Measurements from ENCODE around the gene IGDCC3.

IGDCC3 gene

GRCh38 chr15:65374821-65375401, 2.9 kb downstream of the IGDCC3 start:
- Histone ChIP-seq H3K79me2 (ENCODE audit: insufficient read depth, low read depth) (no peaks in the 10 kb centered on the region), H3K36me3 (ENCODE audit: insufficient read depth) (no peaks in the 10 kb centered on the region), H3K27ac (no peak overlapping the region), H3K4me1 (ENCODE audit: low read depth, poor library complexity, severe bottlenecking) (no peaks in the 10 kb centered on the region), H4K20me1 (ENCODE audit: insufficient read depth) (no peaks in the 10 kb centered on the region), H3K4me2 (no peak overlapping the region), H3K4me3 (IDR thresholded peaks at IDR 0.05; ENCODE audit: insufficient read depth, low read depth, low read length) (no peak overlapping the region), H3K9ac (no peak overlapping the region), H2AFZ (ENCODE audit: low read depth) (no peak overlapping the region), H3K27me3 (ENCODE audit: insufficient read depth, low read depth) (peaks cover 41% of the 10 kb centered on the region)
- no peak for TF ChIP-seq CTCF (conservative IDR thresholded peaks at IDR 0.05; ENCODE audit: low read depth, low read length)

GRCh38 chr15:65374334-65374733, 3.5 kb downstream of the IGDCC3 start:
- no peak for TF ChIP-seq CTCF (conservative IDR thresholded peaks at IDR 0.05; ENCODE audit: low read depth, low read length)
- no peaks in the 10 kb centered on the region for H4K20me1 ChIP-seq (ENCODE audit: insufficient read depth)
- H3K4me1 ChIP-seq (ENCODE audit: low read depth, poor library complexity, severe bottlenecking): no peaks in the 10 kb centered on the region
- peaks cover 41% of the 10 kb centered on the region for H3K27me3 ChIP-seq (ENCODE audit: insufficient read depth, low read depth)
- no peak overlapping the region for H2AFZ ChIP-seq (ENCODE audit: low read depth)
- H3K79me2 ChIP-seq (ENCODE audit: insufficient read depth, low read depth): no peaks in the 10 kb centered on the region
- H3K36me3 ChIP-seq (ENCODE audit: insufficient read depth): no peaks in the 10 kb centered on the region
- no peak overlapping the region for H3K4me2 ChIP-seq
- no peak overlapping the region for H3K27ac ChIP-seq
- H3K4me3 ChIP-seq (IDR thresholded peaks at IDR 0.05; ENCODE audit: insufficient read depth, low read depth, low read length): no peak overlapping the region
- no peak overlapping the region for H3K9ac ChIP-seq

GRCh38 chr15:65373163-65373651, 4.6 kb downstream of the IGDCC3 start:
- H3K4me3 ChIP-seq (IDR thresholded peaks at IDR 0.05; ENCODE audit: insufficient read depth, low read depth, low read length): no peak overlapping the region
- no peaks in the 10 kb centered on the region for H4K20me1 ChIP-seq (ENCODE audit: insufficient read depth)
- no peak overlapping the region for H2AFZ ChIP-seq (ENCODE audit: low read depth)
- H3K27ac ChIP-seq: no peak overlapping the region
- no peaks in the 10 kb centered on the region for H3K4me1 ChIP-seq (ENCODE audit: low read depth, poor library complexity, severe bottlenecking)
- H3K27me3 ChIP-seq (ENCODE audit: insufficient read depth, low read depth): peaks cover 32% of the 10 kb centered on the region
- no peaks in the 10 kb centered on the region for H3K79me2 ChIP-seq (ENCODE audit: insufficient read depth, low read depth)
- TF ChIP-seq CTCF (conservative IDR thresholded peaks at IDR 0.05; ENCODE audit: low read depth, low read length): no peak
- no peak overlapping the region for H3K4me2 ChIP-seq
- H3K9ac ChIP-seq: no peak overlapping the region
- no peaks in the 10 kb centered on the region for H3K36me3 ChIP-seq (ENCODE audit: insufficient read depth)

- no peak overlapping the region for H3K9ac ChIP-seq
- H3K4me3 ChIP-seq (IDR thresholded peaks at IDR 0.05; ENCODE audit: insufficient read depth, low read depth, low read length): no peak overlapping the region
- no peaks in the 10 kb centered on the region for H3K79me2 ChIP-seq (ENCODE audit: insufficient read depth, low read depth)
- H3K36me3 ChIP-seq (ENCODE audit: insufficient read depth): no peaks in the 10 kb centered on the region
- no peak for TF ChIP-seq CTCF (conservative IDR thresholded peaks at IDR 0.05; ENCODE audit: low read depth, low read length)
- no peak overlapping the region for H2AFZ ChIP-seq (ENCODE audit: low read depth)
- H4K20me1 ChIP-seq (ENCODE audit: insufficient read depth): no peaks in the 10 kb centered on the region
- H3K4me2 ChIP-seq: no peak overlapping the region
- no peak overlapping the region for H3K27ac ChIP-seq
- no peaks in the 10 kb centered on the region for H3K4me1 ChIP-seq (ENCODE audit: low read depth, poor library complexity, severe bottlenecking)
- H3K27me3 ChIP-seq (ENCODE audit: insufficient read depth, low read depth): peaks cover 30% of the 10 kb centered on the region; the same call in 1 of the 2 replicates
These were observed 5.1 kb downstream of the IGDCC3 start for GRCh38 chr15:65372787-65373067.
